Gastrocnemius medialis (tissue), 4 donors: ENCODE data around the gene FANCC. TPM values are rescaled to one million over a fixed set of nuclear protein-coding genes. Genes with fewer than 3 reads are reported as not detected.

Source experiments
- ATAC-seq, 2 donors: fragments of 150-250 bp; one replicate each; pipeline ENCODE4 v1.9.1; 2016
- DNase-seq, 2 donors: peaks; one replicate each; pipeline ENCODE4 v3.0.0-alpha.2; 2019
- H3K27ac ChIP-seq, 4 donors: fragments of 200-600 bp; sonication (generic); 1 replicate in 1 of 4; 2 replicates in 3 of 4; pipeline ENCODE4 v1.5.1; 2016 to 2018; ENCODE audit warnings: mild to moderate bottlenecking in 2 of 4, moderate library complexity in 1 of 4
- H3K27me3 ChIP-seq, 3 donors: fragments of 200-600 bp; sonication (generic) in 2 of 3; 1 replicate in 1 of 3; 2 replicates in 2 of 3; pipeline versions ENCODE4 v1.5.1 to v1.6.0; 2016 to 2019; ENCODE audit warnings: mild to moderate bottlenecking in 1 of 3, moderate library complexity in 1 of 3
- H3K36me3 ChIP-seq, 2 donors: fragments of 200-600 bp; sonication (generic) in 1 of 2; one replicate each; pipeline ENCODE4 v1.5.1; 2017 to 2018
- H3K4me1 ChIP-seq, 2 donors: fragments of 200-600 bp; sonication (generic) in 1 of 2; one replicate each; pipeline ENCODE4 v1.5.1; 2016 to 2017; ENCODE audit warnings: mild to moderate bottlenecking in 2 of 2
- H3K4me3 ChIP-seq, 4 donors: fragments of 200-600 bp; sonication (generic) in 3 of 4; 1 replicate in 1 of 4; 2 replicates in 3 of 4; pipeline ENCODE4 v1.5.1; 2016 to 2019; ENCODE audit warnings: mild to moderate bottlenecking in 2 of 4
- H3K9me3 ChIP-seq, 3 donors: fragments of 200-600 bp; sonication (generic) in 2 of 3; 1 replicate in 1 of 3; 2 replicates in 2 of 3; pipeline ENCODE4 v1.5.1; 2016 to 2019
- CTCF ChIP-seq, 5 experiments: fragments of 450-650 bp in 3 of 5; fragments of 200-600 bp in 2 of 5; sonication (generic) in 2 of 5; IDR thresholded peaks in 4 of 5; conservative IDR thresholded peaks in 1 of 5; 1 replicate in 4 of 5; 2 replicates in 1 of 5; pipeline ENCODE4 v1.5.1; 2016 to 2019; ENCODE audit warnings: antibody characterized with exemption in 5 of 5, mild to moderate bottlenecking in 3 of 5, moderate library complexity in 3 of 5
- POLR2A ChIP-seq, 2 donors: fragments of 450-650 bp; IDR thresholded peaks; one replicate each; pipeline ENCODE4 v1.6.1; 2017; ENCODE audit warnings: antibody characterized with exemption in 2 of 2, mild to moderate bottlenecking in 2 of 2, moderate library complexity in 2 of 2
- in situ Hi-C, 4 donors: fragments of 200-750 bp; cut with MboI; loops; one replicate each; pipeline versions ENCODE4 v1.15.0 to v1.8.0; 2017; ENCODE audit warnings: low sequenced_read_pairs in 4 of 4
- intact Hi-C: fragments of 100-400 bp; cut with DNase I; formaldehyde crosslinking; loops from one replicate; pipeline ENCODE4 v1.15.1; 2023; ENCODE audit warnings: low total_unique reads
- total RNA-seq, 4 donors: library from RNA; depleted of rRNA; stranded (reverse); fragments of >200 nt; gene quantifications; one replicate each; pipeline versions ENCODE4 v1.1.0 to v1.2.3, GENCODE V29; 2016

The FANCC gene
- total RNA-seq, 4 donors from 2014 or later, result 1.2 to 4.8 (median 2.5) TPM

GRCh38 chr9:95176755-95177319, 140.7 kb downstream of the FANCC start:
- Histone ChIP-seq H3K27ac (no peak overlapping the region), H3K27me3 (no peaks in the 10 kb centered on the region), H3K9me3 (no peaks in the 10 kb centered on the region), H3K4me3 (no peak overlapping the region), H3K4me1 (peaks cover 7 to 13% of the 10 kb centered on the region in 2 donors), H3K36me3 (no peaks in the 10 kb centered on the region)
- TF ChIP-seq POLR2A (IDR thresholded peaks at IDR 0.05) (no peak), CTCF (IDR thresholded peaks at IDR 0.05 in 4 of 5, conservative IDR thresholded peaks at IDR 0.05 in 1 of 5) (no peak)
- DNase-seq (no peak), ATAC-seq (no peak)
- in situ Hi-C loops (no loop called here), intact Hi-C loops (no loop called here)

- Histone ChIP-seq H3K27ac (no peak overlapping the region), H3K27me3 (no peaks in the 10 kb centered on the region), H3K36me3 (no peaks in the 10 kb centered on the region), H3K9me3 (no peaks in the 10 kb centered on the region), H3K4me1 (peaks cover 16 to 21% of the 10 kb centered on the region in 2 donors), H3K4me3 (no peak overlapping the region)
- in situ Hi-C loops (no loop called here), intact Hi-C loops (no loop called here)
- no peak for TF ChIP-seq POLR2A (IDR thresholded peaks at IDR 0.05)
- TF ChIP-seq CTCF (IDR thresholded peaks at IDR 0.05 in 4 of 5, conservative IDR thresholded peaks at IDR 0.05 in 1 of 5), result no peak
- no peak for ATAC-seq
- DNase-seq, result no peak
Measured at GRCh38 chr9:95175523-95175922, 142.0 kb downstream of the FANCC start.

GRCh38 chr9:95174038-95174437, 143.5 kb downstream of the FANCC start:
- DNase-seq (no peak), ATAC-seq (no peak)
- H3K36me3 ChIP-seq, result no peaks in the 10 kb centered on the region
- no peak overlapping the region for H3K4me3 ChIP-seq
- H3K27ac ChIP-seq, result no peak overlapping the region
- TF ChIP-seq CTCF (IDR thresholded peaks at IDR 0.05 in 4 of 5, conservative IDR thresholded peaks at IDR 0.05 in 1 of 5) (no peak), POLR2A (IDR thresholded peaks at IDR 0.05) (no peak)
- in situ Hi-C loops, result no loop called here
- H3K4me1 ChIP-seq, result peaks cover 16 to 22% of the 10 kb centered on the region in 2 donors
- H3K27me3 ChIP-seq, result no peaks in the 10 kb centered on the region
- intact Hi-C loops, result no loop called here
- no peaks in the 10 kb centered on the region for H3K9me3 ChIP-seq

GRCh38 chr9:95171596-95171995, 145.9 kb downstream of the FANCC start:
- no peak overlapping the region for H3K4me3 ChIP-seq
- no peaks in the 10 kb centered on the region for H3K36me3 ChIP-seq
- ATAC-seq, result no peak
- no peaks in the 10 kb centered on the region for H3K27me3 ChIP-seq
- H3K9me3 ChIP-seq, result no peaks in the 10 kb centered on the region
- intact Hi-C loops (no loop called here), in situ Hi-C loops (no loop called here)
- no peak for DNase-seq
- TF ChIP-seq POLR2A (IDR thresholded peaks at IDR 0.05) (no peak), CTCF (IDR thresholded peaks at IDR 0.05 in 4 of 5, conservative IDR thresholded peaks at IDR 0.05 in 1 of 5) (no peak)
- no peak overlapping the region for H3K27ac ChIP-seq
- H3K4me1 ChIP-seq, result peaks cover 8 to 9% of the 10 kb centered on the region in 2 donors

GRCh38 chr9:95171001-95171400, 146.5 kb downstream of the FANCC start:
- Histone ChIP-seq H3K27ac (no peak overlapping the region), H3K36me3 (no peaks in the 10 kb centered on the region), H3K4me1 (peaks cover 8 to 9% of the 10 kb centered on the region in 2 donors), H3K27me3 (no peaks in the 10 kb centered on the region), H3K9me3 (no peaks in the 10 kb centered on the region), H3K4me3 (no peak overlapping the region)
- in situ Hi-C loops, result no loop called here
- intact Hi-C loops, result no loop called here
- no peak for DNase-seq
- ATAC-seq, result peak in 1 of 2 donors; percentile 39
- no peak for TF ChIP-seq CTCF (IDR thresholded peaks at IDR 0.05 in 4 of 5, conservative IDR thresholded peaks at IDR 0.05 in 1 of 5)
- no peak for TF ChIP-seq POLR2A (IDR thresholded peaks at IDR 0.05)
